Measurements from ENCODE around the gene NEK2. TPM values are rescaled to one million over a fixed set of nuclear protein-coding genes. Genes with fewer than 3 reads are reported as not detected.

Gene NEK2
- total and polyA plus RNA-seq, 2 of the 13 experiments (the other 11 are each of a cell fraction or from before 2014, with no cell fraction given) = 10.9 to 40.8 TPM

DNA sequence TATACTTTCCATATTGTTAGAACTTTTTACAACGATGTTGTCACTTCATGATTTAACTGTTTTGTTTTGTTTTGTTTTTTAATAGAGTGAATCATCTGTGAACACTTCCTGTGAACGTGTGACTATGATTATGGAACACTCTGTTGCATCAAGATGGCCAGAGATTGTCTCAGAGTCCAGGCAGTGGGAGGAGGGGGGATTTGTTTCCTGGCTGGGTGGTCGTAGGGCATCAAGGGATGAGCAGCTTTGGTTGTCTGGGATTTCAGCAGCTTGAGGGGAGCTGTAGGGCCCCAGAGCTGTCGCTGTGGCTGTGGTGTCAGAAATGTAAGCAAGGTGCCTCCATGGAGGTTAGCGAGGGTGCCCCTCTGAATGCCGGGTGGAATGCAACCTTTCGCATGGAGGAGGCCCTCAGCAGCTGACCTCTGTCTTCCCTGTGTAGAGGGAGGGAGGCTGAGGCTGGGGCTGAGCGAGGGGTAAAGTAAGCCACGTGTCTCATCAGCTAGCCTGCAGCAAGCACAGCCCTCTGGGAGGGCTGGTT lies 21.4 kb downstream of the NEK2 start (continued):
- TF ChIP-seq, protein P1, sequence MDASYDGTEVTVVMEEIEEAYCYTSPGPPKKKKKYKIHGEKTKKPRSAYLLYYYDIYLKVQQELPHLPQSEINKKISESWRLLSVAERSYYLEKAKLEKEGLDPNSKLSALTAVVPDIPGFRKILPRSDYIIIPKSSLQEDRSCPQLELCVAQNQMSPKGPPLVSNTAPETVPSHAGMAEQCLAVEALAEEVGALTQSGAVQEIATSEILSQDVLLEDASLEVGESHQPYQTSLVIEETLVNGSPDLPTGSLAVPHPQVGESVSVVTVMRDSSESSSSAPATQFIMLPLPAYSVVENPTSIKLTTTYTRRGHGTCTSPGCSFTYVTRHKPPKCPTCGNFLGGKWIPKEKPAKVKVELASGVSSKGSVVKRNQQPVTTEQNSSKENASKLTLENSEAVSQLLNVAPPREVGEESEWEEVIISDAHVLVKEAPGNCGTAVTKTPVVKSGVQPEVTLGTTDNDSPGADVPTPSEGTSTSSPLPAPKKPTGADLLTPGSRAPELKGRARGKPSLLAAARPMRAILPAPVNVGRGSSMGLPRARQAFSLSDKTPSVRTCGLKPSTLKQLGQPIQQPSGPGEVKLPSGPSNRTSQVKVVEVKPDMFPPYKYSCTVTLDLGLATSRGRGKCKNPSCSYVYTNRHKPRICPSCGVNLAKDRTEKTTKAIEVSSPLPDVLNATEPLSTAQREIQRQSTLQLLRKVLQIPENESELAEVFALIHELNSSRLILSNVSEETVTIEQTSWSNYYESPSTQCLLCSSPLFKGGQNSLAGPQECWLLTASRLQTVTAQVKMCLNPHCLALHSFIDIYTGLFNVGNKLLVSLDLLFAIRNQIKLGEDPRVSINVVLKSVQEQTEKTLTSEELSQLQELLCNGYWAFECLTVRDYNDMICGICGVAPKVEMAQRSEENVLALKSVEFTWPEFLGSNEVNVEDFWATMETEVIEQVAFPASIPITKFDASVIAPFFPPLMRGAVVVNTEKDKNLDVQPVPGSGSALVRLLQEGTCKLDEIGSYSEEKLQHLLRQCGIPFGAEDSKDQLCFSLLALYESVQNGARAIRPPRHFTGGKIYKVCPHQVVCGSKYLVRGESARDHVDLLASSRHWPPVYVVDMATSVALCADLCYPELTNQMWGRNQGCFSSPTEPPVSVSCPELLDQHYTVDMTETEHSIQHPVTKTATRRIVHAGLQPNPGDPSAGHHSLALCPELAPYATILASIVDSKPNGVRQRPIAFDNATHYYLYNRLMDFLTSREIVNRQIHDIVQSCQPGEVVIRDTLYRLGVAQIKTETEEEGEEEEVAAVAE (CRISPR knock-in tag; IDR thresholded peaks at IDR 0.05; ENCODE audit: borderline replicate concordance) = no peak
- TF ChIP-seq CENPT (CRISPR knock-in tag; IDR thresholded peaks at IDR 0.05; ENCODE audit: low read depth) = no peak
- no peak for TF ChIP-seq CHCHD3 (CRISPR knock-in tag; IDR thresholded peaks at IDR 0.05)
- TF ChIP-seq HNRNPLL (IDR thresholded peaks at IDR 0.05; ENCODE audit: low read depth, low read length, poor library complexity, severe bottlenecking) = no peak
- TF ChIP-seq ZNF674 (CRISPR knock-in tag; IDR thresholded peaks at IDR 0.05; ENCODE audit: low read depth) = no peak
- TF ChIP-seq SOX13 (IDR thresholded peaks at IDR 0.05) = no peak
- TF ChIP-seq SOX13 (CRISPR knock-in tag; conservative IDR thresholded peaks at IDR 0.05 in 1 of 2, IDR thresholded peaks at IDR 0.05 in 1 of 2) = no peak
- no peak for TF ChIP-seq ZNF207 (IDR thresholded peaks at IDR 0.05; ENCODE audit: borderline replicate concordance)
- no peak for TF ChIP-seq NCOR1 (IDR thresholded peaks at IDR 0.05; ENCODE audit: borderline replicate concordance, low read length)
- TF ChIP-seq MYC (CRISPR knock-in tag; IDR thresholded peaks at IDR 0.05; ENCODE audit: borderline replicate concordance) = peak; percentile 51; the same call in 1 of the 2 replicates
- no peak for TF ChIP-seq CAMTA2 (CRISPR knock-in tag; IDR thresholded peaks at IDR 0.05; ENCODE audit: borderline replicate concordance)
- TF ChIP-seq ARID2 (CRISPR knock-in tag; IDR thresholded peaks at IDR 0.05; ENCODE audit: borderline replicate concordance) = no peak
- no peak for TF ChIP-seq GATAD2A (CRISPR knock-in tag; IDR thresholded peaks at IDR 0.05)
- no peak for TF ChIP-seq ZNF253 (CRISPR knock-in tag; IDR thresholded peaks at IDR 0.05; ENCODE audit: borderline replicate concordance)
- no peak for TF ChIP-seq ZNF572 (CRISPR knock-in tag; IDR thresholded peaks at IDR 0.05)
- no peak for TF ChIP-seq EED (CRISPR knock-in tag; IDR thresholded peaks at IDR 0.05)
- TF ChIP-seq NFKB2 (CRISPR knock-in tag; IDR thresholded peaks at IDR 0.05; ENCODE audit: borderline replicate concordance) = no peak
- TF ChIP-seq, protein P2, sequence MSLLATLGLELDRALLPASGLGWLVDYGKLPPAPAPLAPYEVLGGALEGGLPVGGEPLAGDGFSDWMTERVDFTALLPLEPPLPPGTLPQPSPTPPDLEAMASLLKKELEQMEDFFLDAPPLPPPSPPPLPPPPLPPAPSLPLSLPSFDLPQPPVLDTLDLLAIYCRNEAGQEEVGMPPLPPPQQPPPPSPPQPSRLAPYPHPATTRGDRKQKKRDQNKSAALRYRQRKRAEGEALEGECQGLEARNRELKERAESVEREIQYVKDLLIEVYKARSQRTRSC (CRISPR knock-in tag; IDR thresholded peaks at IDR 0.05; ENCODE audit: low read depth) = no peak
- no peak for TF ChIP-seq ZFP36 (IDR thresholded peaks at IDR 0.05; ENCODE audit: borderline replicate concordance, low read depth, low read length, partially characterized antibody)
- TF ChIP-seq U2AF1 (optimal IDR thresholded peaks at IDR 0.05; ENCODE audit: low read depth, low read length) = no peak
- no peak for TF ChIP-seq FOXA1 (IDR thresholded peaks at IDR 0.05)
- TF ChIP-seq FOXA1 (CRISPR knock-in tag; IDR thresholded peaks at IDR 0.05) = no peak
- peak; percentile 49; the same call in 1 of the 2 replicates for TF ChIP-seq NR2F6 (IDR thresholded peaks at IDR 0.05)
- TF ChIP-seq NR2F6 (CRISPR knock-in tag; IDR thresholded peaks at IDR 0.05) = peak; percentile 72
- TF ChIP-seq RFXAP (CRISPR knock-in tag; IDR thresholded peaks at IDR 0.05; ENCODE audit: borderline replicate concordance) = no peak
- peak; percentile 59; the same call in 1 of the 2 replicates for TF ChIP-seq FOSL2 (CRISPR knock-in tag; IDR thresholded peaks at IDR 0.05)
- no peak for TF ChIP-seq ZNF10 (CRISPR knock-in tag; IDR thresholded peaks at IDR 0.05; ENCODE audit: borderline replicate concordance, low read depth)
- no peak for TF ChIP-seq RBAK (CRISPR knock-in tag; IDR thresholded peaks at IDR 0.05)
- TF ChIP-seq ZNF747 (CRISPR knock-in tag; IDR thresholded peaks at IDR 0.05; ENCODE audit: borderline replicate concordance) = no peak
- TF ChIP-seq KLF13 (CRISPR knock-in tag; IDR thresholded peaks at IDR 0.05) = no peak

Measured in HepG2 (cell line).